B cell (primary cell): ENCODE data around the gene CALD1. TPM values are rescaled to one million over a fixed set of nuclear protein-coding genes. Genes with fewer than 3 reads are reported as not detected.

ENCODE experiments used
- ATAC-seq: fragments of 200-7000 bp; cut with Tn5 transposase; one replicate; pipeline ENCODE4 v1.10.0; 2021; ENCODE audit warnings: low read depth, mild to moderate bottlenecking, moderate number of reproducible peaks, moderate library complexity
- CTCF ChIA-PET: fragments of 350-600 bp; sonication (Branson Sonifier 250); formaldehyde crosslinking; loops from one replicate; lab custom pipeline; 2021; ENCODE audit warnings: antibody characterized with exemption, inconsistent platforms; lab: Charles Lee
- POLR2A ChIA-PET: fragments of 350-600 bp; sonication (Branson Sonifier 250); formaldehyde crosslinking; loops from one replicate; lab custom pipeline; 2021; ENCODE audit warnings: antibody characterized with exemption; lab: Charles Lee
- DNase-seq: peaks from one replicate; pipeline ENCODE4 v3.0.0; 2013
- H2AFZ ChIP-seq: 2 replicates; pipeline ENCODE4 v1.6.1; 2012; ENCODE audit warnings: mild to moderate bottlenecking, low read depth, low read length; ENCODE audit not compliant: insufficient read depth, poor library complexity, severe bottlenecking
- H3K27ac ChIP-seq, 2 donors: 1 replicate in 1 of 2; 2 replicates in 1 of 2; pipeline ENCODE4 v1.5.1; 2012 to 2013; ENCODE audit warnings: low read length in 2 of 2, mild to moderate bottlenecking in 2 of 2, moderate library complexity in 1 of 2
- H3K27me3 ChIP-seq, 4 experiments: fragments of 200-600 bp in 1 of 4; sonication (generic) in 1 of 4; replicated peaks in 1 of 4; 1 replicate in 2 of 4; 2 replicates in 2 of 4; pipeline versions ENCODE4 v1.6.1 to v1.7.0; 2013 to 2016; ENCODE audit warnings: low read length in 3 of 4, mild to moderate bottlenecking in 2 of 4, mixed read lengths in 1 of 4, moderate library complexity in 1 of 4; ENCODE audit not compliant: insufficient read depth in 4 of 4, control insufficient read depth in 3 of 4; ENCODE audit errors: control extremely low read depth in 1 of 4
- H3K36me3 ChIP-seq, 2 experiments: replicated peaks in 1 of 2; 1 replicate in 1 of 2; 2 replicates in 1 of 2; pipeline versions ENCODE4 v1.6.1 to v1.7.1; 2013; ENCODE audit warnings: low read length in 1 of 2; ENCODE audit not compliant: insufficient read depth in 2 of 2, control insufficient read depth in 1 of 2; ENCODE audit errors: control extremely low read depth in 1 of 2, extremely low read depth in 1 of 2
- H3K4me1 ChIP-seq, 2 donors: fragments of 200-600 bp in 1 of 2; sonication (generic) in 1 of 2; 1 replicate in 1 of 2; 2 replicates in 1 of 2; pipeline versions ENCODE4 v1.5.1 to v1.6.1; 2013 to 2017; ENCODE audit warnings: low read length in 2 of 2; ENCODE audit not compliant: control insufficient read depth in 2 of 2, insufficient read depth in 2 of 2
- H3K4me2 ChIP-seq: replicated peaks from 2 replicates; pipeline ENCODE3; 2012; ENCODE audit warnings: mild to moderate bottlenecking, low read depth, low read length; ENCODE audit not compliant: poor library complexity, severe bottlenecking
- H3K4me3 ChIP-seq, 5 experiments: fragments of 200-600 bp in 1 of 5; sonication (generic) in 1 of 5; 1 replicate in 3 of 5; 2 replicates in 2 of 5; pipeline versions ENCODE4 v1.5.1 to v1.7.0; 2011 to 2016; ENCODE audit warnings: low read length in 4 of 5, mild to moderate bottlenecking in 4 of 5, low read depth in 2 of 5, control low read depth in 1 of 5, moderate library complexity in 1 of 5; ENCODE audit not compliant: insufficient read depth in 1 of 5; ENCODE audit errors: control extremely low read depth in 1 of 5, extremely low read depth in 1 of 5
- H3K79me2 ChIP-seq: fragments of 200-600 bp; sonication (generic); one replicate; pipeline ENCODE4 v1.6.0; 2016; ENCODE audit warnings: low read length; ENCODE audit not compliant: control insufficient read depth, insufficient read depth
- H3K9ac ChIP-seq: fragments of 200-600 bp; sonication (generic); 2 replicates; pipeline ENCODE4 v1.6.1; 2017; ENCODE audit warnings: mild to moderate bottlenecking, low read length, moderate library complexity
- H3K9me3 ChIP-seq, 3 donors: one replicate each; pipeline versions ENCODE4 v1.6.1 to v1.7.1; 2013; ENCODE audit warnings: low read length in 2 of 3; ENCODE audit not compliant: control insufficient read depth in 2 of 3, insufficient read depth in 1 of 3; ENCODE audit errors: control extremely low read depth in 1 of 3
- H4K20me1 ChIP-seq: 2 replicates; pipeline ENCODE4 v1.6.0; 2012; ENCODE audit warnings: mild to moderate bottlenecking, low read length; ENCODE audit not compliant: insufficient read depth, control insufficient read depth, poor library complexity, severe bottlenecking
- H3K27ac Mint-ChIP-seq: one replicate; pipeline ENCODE4 v1.8.0; 2021; ENCODE audit warnings: mixed read lengths
- H3K27me3 Mint-ChIP-seq: one replicate; pipeline ENCODE4 v1.8.0; 2021; ENCODE audit warnings: mixed read lengths
- H3K4me1 Mint-ChIP-seq: one replicate; pipeline ENCODE4 v1.8.0; 2021; ENCODE audit warnings: mixed read lengths
- H3K4me3 Mint-ChIP-seq: one replicate; pipeline ENCODE4 v1.8.0; 2021; ENCODE audit warnings: mixed read lengths
- H3K9me3 Mint-ChIP-seq: one replicate; pipeline ENCODE4 v1.8.0; 2022; ENCODE audit warnings: mixed read lengths; ENCODE audit not compliant: insufficient read depth
- EZH2 ChIP-seq: IDR thresholded peaks from 2 replicates; pipeline ENCODE4 v1.6.1; 2012; ENCODE audit warnings: borderline replicate concordance, low read depth, mild to moderate bottlenecking, moderate library complexity, low read length; ENCODE audit not compliant: insufficient read depth, poor library complexity, severe bottlenecking
- WGBS: methylation state at CpG from one replicate; pipeline ENCODE4 v1.1.5; 2013; ENCODE audit warnings: missing lambda C conversion rate; ENCODE audit not compliant: insufficient coverage; 5-methylcytosine and 5-hydroxymethylcytosine counted together
- intact Hi-C: fragments of 100-400 bp; cut with micrococcal nuclease; formaldehyde crosslinking; loops from one replicate; pipeline ENCODE4 v1.10.0; 2022
- polyA plus RNA-seq: library from polyadenylated mRNA; depleted of rRNA; stranded (reverse); fragments of >200 nt; gene quantifications from 2 replicates; pipeline ENCODE4 v1.2.3, GENCODE V29; 2012
- total RNA-seq, 2 donors: library from RNA; stranded (reverse); fragments of 120-200 nt in 1 of 2; gene quantifications; 1 replicate in 1 of 2; 2 replicates in 1 of 2; pipeline versions ENCODE4 v1.2.3 to v1.2.4, GENCODE V29; 2013 to 2022
- TF ChIP-seq, protein P1 (sequence below): fragments of 200-600 bp; IDR thresholded peaks from one replicate; pipeline ENCODE4 v1.8.0; 2022; ENCODE audit warnings: antibody characterized with exemption, mild to moderate bottlenecking

The CALD1 gene
- total and polyA plus RNA-seq, 2 donors (not counting 1 experiment from before 2014, with no cell fraction given): 0.18 to 0.69 TPM

DNA sequence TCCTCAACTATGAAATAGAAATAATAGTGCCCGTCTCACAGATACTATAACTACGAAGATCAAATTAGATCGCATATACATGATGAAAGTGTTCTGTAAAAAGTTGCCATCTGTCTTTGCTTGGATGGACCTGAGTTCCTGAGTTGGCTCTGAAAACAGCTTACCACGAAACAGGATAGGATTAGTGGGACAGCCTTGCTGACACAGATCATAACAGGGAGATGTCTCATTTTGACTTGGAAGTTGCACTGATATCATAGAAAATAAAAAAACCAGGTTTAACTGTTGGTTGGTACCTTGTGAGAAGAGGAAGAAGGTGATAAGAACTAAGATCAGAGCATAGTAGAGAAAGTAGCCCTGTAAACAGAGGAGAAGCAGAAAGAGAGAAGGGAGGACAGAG, 127.6 kb downstream of the CALD1 start:
- no peak overlapping the region for H3K4me3 Mint-ChIP-seq
- DNase-seq (no peak), ATAC-seq (no peak)
- ChIA-PET POLR2A (no interaction called here), CTCF (no interaction called here)
- H3K9ac ChIP-seq: no peak overlapping the region
- WGBS: 86% methylated on average over 1 of the region's 4 CpGs
- no peaks in the 10 kb centered on the region for H3K4me1 ChIP-seq
- H3K9me3 Mint-ChIP-seq: no peaks in the 10 kb centered on the region
- intact Hi-C loops: no loop called here
- H3K4me2 ChIP-seq: no peak overlapping the region
- H4K20me1 ChIP-seq: no peaks in the 10 kb centered on the region
- TF ChIP-seq, protein P1, sequence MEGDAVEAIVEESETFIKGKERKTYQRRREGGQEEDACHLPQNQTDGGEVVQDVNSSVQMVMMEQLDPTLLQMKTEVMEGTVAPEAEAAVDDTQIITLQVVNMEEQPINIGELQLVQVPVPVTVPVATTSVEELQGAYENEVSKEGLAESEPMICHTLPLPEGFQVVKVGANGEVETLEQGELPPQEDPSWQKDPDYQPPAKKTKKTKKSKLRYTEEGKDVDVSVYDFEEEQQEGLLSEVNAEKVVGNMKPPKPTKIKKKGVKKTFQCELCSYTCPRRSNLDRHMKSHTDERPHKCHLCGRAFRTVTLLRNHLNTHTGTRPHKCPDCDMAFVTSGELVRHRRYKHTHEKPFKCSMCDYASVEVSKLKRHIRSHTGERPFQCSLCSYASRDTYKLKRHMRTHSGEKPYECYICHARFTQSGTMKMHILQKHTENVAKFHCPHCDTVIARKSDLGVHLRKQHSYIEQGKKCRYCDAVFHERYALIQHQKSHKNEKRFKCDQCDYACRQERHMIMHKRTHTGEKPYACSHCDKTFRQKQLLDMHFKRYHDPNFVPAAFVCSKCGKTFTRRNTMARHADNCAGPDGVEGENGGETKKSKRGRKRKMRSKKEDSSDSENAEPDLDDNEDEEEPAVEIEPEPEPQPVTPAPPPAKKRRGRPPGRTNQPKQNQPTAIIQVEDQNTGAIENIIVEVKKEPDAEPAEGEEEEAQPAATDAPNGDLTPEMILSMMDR: no peak
- TF ChIP-seq EZH2: no peak
- no peaks in the 10 kb centered on the region for H3K79me2 ChIP-seq
- no peak overlapping the region for H2AFZ ChIP-seq
- no peaks in the 10 kb centered on the region for H3K9me3 ChIP-seq
- H3K27me3 ChIP-seq: no peaks in the 10 kb centered on the region
- no peaks in the 10 kb centered on the region for H3K36me3 ChIP-seq
- no peak overlapping the region for H3K4me3 ChIP-seq
- H3K27me3 Mint-ChIP-seq: peaks cover 6% of the 10 kb centered on the region
- peaks cover 4% of the 10 kb centered on the region for H3K4me1 Mint-ChIP-seq
- no peak overlapping the region for H3K27ac Mint-ChIP-seq
- no peak overlapping the region for H3K27ac ChIP-seq

DNA sequence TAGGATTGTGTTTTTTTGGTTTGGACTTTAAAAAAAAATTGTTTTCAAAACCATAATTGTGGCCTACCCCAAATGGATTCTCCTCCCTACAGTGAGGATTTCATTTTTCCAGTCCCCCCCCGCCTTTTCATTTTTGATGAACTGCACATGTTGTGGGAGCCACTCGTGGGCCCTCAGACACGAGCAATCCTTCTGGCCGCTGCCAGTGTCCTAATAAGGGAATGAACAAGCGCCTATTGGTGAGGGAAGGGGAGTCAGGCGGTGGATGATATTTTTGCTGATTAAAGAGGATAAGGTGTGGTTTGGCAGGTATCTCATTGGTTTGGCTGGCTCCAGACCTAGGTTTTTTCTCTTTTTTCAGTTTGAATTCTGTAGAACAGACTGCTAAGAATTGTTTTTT, 128.2 kb downstream of the CALD1 start:
- no peak for ATAC-seq
- no peaks in the 10 kb centered on the region for H3K4me1 ChIP-seq
- POLR2A ChIA-PET: no interaction called here
- H3K36me3 ChIP-seq: no peaks in the 10 kb centered on the region
- 98% methylated on average over 5 of the region's 6 CpGs for WGBS
- no peaks in the 10 kb centered on the region for H3K27me3 ChIP-seq
- peaks cover 6% of the 10 kb centered on the region for H3K27me3 Mint-ChIP-seq
- no peak overlapping the region for H3K4me2 ChIP-seq
- H3K4me3 ChIP-seq: no peak overlapping the region
- TF ChIP-seq, protein P1: no peak
- no peak for TF ChIP-seq EZH2
- DNase-seq: no peak
- H3K79me2 ChIP-seq: no peaks in the 10 kb centered on the region
- H3K9ac ChIP-seq: no peak overlapping the region
- H3K9me3 Mint-ChIP-seq: no peaks in the 10 kb centered on the region
- H3K4me3 Mint-ChIP-seq: no peak overlapping the region
- H2AFZ ChIP-seq: no peak overlapping the region
- H3K27ac Mint-ChIP-seq: no peak overlapping the region
- H3K9me3 ChIP-seq: no peaks in the 10 kb centered on the region
- no peaks in the 10 kb centered on the region for H4K20me1 ChIP-seq
- intact Hi-C loops: no loop called here
- CTCF ChIA-PET: no interaction called here
- H3K27ac ChIP-seq: no peak overlapping the region
- peaks cover 4% of the 10 kb centered on the region for H3K4me1 Mint-ChIP-seq
